Activated T-cell treated with anti-CD3 and anti-CD28 coated beads, Interleukin-2, amount 50 U/mL, for 1 hour (primary cell): ENCODE results near the gene SETD4.
"Not testable (repeated sequence)": the region's sequence is repeated elsewhere in the genome, so short reads cannot be mapped to it uniquely, and the experiment has no call there.

Experiments
- DNase-seq: peaks from one replicate; pipeline ENCODE4 v3.0.0-alpha.2; 2020

Gene SETD4

DNA sequence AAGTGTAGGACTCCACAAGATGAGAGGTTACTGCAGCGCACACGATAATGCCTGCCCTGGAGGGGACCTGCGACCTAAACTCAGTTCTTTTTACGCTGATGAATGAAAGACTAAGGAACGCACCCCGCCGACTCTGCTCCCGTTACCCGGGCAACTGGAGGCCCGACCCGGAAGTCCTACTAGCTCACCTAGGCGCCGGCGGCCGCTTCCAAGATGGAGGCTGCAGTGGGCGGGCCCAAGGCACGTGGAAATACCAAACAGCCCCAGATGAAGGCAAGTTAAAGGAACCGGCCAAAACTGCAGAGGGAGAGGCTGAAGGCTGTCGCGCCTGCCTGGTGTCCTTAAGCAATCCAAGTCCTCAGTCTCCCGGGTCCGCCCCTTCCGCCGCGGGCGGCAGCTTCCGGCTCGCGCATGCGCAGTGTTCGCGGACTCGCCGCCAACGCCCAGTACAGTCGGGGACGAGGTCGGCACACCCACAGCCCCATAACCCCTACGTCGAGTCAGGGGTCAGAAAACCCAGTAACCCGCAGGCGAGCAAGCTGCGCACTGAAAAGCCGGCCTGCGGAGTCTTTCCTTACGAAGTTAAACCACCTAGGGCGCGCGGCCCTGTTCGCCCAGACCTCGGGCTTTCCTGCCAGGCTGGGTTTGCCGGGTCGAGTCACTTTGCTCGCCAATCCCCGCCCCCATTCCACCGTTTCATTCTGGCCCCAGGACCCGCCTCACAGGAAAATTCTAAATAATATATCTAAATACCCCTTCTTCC is at the start of gene SETD4:
Gene SETD4 (minus strand): TSS at position 368 of the 763 bp plus-strand sequence. CDS start 1,638 bp downstream, outside the sequence.
- DNase-seq = peak; percentile 96

- DNase-seq = no peak
Observed at GRCh38 chr21:36109868-36110267, 49.5 kb upstream of the SETD4 start.

GRCh38 chr21:36105327-36105842 is 45.1 kb upstream of the SETD4 start:
- no peak for DNase-seq

- peak; percentile 65 for DNase-seq
Observed at GRCh38 chr21:36104317-36105300, 44.3 kb upstream of the SETD4 start.

- DNase-seq = no peak
Observed at GRCh38 chr21:36103434-36103833, 43.1 kb upstream of the SETD4 start.

DNA sequence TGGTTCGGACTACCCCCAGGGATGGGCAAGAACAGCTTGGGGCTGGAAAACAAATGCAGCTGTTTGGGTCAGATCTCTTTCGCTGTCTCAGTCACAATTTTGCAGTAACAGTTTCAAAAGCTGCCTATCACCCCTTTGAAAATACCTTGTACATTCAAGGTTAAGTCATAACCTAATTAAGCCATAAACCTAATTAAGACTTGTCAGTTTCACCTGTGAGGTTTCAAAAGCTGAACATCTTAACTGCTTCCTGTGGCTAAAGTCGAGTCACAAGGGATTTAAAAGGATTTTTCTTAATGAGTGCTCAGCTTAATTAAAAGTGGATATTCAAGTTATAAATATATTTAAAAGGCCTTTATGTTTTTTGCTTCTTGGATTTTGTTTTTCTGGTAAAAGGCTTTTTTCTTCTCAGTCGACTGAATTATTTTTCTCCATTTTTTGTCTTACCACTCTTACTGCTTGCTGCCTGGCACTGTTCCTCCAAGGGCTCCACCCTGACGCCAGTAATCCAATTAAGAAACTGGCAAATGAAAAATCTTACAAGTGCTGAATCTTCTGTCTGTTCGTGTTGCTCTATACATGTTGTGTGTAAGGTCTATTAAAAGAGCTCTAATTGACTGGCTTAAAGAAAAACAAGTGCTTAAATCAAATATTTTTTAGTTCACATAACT is 40.8 kb upstream of the SETD4 start:
- DNase-seq = no peak

GRCh38 chr21:36099695-36100211 is 39.4 kb upstream of the SETD4 start:
- DNase-seq = not testable (repeated sequence)

- DNase-seq = no peak
Observed at GRCh38 chr21:36099000-36099399, 38.7 kb upstream of the SETD4 start.

DNA sequence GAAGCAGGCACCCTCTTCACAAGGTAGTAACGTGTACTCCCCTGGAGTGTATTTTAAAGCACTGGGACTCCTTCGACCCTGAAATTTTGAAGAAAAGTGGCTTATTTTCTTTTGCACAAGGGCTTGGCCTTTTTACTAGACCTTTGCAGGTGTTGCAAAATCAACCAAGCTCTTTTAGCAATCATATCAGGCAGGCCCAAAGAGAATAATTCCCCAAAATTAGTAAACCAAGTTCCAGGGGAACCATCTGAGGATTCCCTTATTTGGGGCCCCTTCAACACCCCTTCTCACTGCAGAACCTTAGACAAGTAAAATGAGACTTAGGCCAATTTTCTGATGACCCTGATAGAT is 37.8 kb upstream of the SETD4 start:
- DNase-seq = no peak

DNA sequence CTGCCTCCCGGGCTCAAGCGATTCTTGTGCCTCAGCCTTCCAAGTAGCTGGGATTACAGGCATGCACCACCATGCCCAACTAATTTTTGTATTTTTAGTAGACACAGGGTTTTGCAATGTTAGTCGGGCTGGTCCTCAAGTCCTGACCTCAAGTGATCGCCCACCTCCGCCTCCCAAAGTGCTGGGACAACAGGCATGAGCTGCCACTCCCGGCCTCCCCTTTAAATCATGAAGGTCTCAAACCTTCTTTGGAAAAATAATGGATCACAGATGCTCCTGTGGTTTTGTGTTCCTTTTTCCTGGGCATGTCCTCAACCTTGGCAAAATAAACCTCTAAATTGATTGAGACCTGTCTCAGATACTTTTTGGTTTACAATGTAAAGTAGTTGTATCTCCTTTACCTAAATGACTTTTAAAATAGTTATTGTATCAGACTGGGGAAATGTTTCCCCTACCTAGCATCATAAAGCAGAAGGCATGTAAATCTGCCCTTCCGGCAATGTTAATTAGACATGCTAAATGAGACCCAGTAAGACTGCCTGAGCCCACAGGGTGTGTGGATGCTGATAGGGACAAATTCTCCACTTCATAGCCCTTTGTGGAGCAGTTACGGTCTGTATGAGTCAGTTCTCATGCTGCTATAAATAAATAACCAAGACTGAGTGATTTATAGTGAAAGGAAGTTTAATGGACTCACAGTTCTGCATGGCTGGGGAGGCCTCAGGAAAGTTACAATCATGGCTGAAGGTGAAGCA is 37.3 kb upstream of the SETD4 start:
- DNase-seq = no peak

DNA sequence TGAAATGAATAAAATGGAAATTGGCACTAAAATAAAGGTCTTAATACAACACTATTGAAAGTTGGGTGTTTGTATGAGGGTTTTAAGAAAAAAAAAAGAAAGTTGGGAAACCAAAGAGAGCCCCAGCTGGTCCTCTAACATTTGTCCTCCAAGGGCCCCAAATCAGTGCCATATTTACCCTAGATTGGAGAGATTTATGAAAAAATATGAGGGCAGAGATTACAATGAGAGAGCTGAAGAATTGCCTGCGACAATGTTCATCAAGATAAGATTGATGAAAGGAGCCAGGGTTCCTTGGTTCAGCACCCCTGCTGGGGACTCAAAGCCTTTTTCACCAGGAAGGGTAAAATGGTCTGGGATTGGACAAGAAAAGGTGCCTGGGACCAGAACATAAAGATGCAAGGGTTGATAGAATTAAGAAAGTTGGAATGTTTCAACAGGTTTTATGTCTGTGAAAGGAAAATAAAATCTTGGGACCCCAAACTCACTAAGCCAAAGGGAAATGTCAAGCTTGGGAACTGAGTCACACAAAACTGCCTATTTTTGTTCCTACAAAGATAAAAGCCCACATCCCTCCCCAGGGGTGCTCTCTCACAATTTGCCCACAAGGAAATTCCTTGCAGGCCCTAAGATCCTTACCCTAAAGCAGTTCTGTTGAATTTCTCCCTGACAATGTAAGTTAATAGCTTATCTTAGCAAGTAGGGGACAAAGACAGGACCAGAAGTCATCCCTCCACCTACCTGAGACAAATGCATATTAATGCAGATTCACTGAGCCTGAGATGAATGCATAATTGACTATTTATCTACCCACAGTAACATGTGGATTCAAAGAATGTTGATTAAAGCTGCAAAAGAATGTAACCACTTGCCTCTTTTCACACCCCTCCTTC is 36.3 kb upstream of the SETD4 start:
- no peak for DNase-seq

- DNase-seq = no peak
Observed at GRCh38 chr21:36093512-36093911, 33.2 kb upstream of the SETD4 start.

GRCh38 chr21:36092681-36093080 is 32.4 kb upstream of the SETD4 start:
- no peak for DNase-seq

GRCh38 chr21:36089946-36090345 is 29.6 kb upstream of the SETD4 start:
- no peak for DNase-seq

DNA sequence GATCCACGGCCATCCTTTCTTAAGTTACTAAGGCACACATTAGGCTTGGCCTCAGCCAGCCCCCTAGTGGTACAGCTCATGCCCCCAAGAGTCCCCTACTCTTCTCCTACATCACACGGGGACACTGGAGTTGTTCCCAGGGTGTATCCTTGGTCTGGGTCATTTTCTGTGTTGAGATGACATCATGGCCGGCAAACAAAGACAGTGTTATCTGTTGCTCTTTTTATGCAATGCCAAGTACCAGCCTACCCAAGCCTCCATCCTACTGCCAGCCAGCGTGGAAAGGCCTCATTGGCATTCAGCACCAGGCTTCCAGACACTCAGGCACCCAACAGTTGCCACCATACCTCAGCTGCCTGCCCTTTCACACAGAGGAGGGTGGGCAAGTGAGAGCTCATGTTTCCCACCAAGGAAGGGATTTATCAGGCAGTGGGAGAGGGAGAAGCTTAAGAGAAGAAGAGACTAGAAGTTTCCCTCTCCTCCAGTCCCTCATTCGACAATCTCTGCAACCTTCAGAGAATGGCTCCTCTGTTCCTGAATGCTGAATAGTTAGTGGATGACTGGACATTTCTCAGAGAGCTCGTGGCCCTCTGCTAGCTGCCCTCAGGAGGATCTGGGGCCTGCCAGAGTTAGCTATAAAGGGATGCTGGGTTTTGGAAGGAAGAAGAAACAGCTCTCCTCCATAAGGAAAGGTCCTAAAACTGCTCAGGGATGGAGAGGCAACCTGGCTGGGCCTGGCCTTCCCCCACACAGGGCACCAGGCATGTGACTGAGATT is 27.2 kb upstream of the SETD4 start:
- DNase-seq = no peak

- DNase-seq = no peak
Observed at GRCh38 chr21:36082237-36082664, 21.9 kb upstream of the SETD4 start.

- no peak for DNase-seq
Observed at GRCh38 chr21:36080386-36080785, 20.1 kb upstream of the SETD4 start.

- DNase-seq = no peak
Observed at GRCh38 chr21:36079671-36080070, 19.3 kb upstream of the SETD4 start.

- no peak for DNase-seq
Observed at GRCh38 chr21:36079010-36079649, 18.8 kb upstream of the SETD4 start.

DNA sequence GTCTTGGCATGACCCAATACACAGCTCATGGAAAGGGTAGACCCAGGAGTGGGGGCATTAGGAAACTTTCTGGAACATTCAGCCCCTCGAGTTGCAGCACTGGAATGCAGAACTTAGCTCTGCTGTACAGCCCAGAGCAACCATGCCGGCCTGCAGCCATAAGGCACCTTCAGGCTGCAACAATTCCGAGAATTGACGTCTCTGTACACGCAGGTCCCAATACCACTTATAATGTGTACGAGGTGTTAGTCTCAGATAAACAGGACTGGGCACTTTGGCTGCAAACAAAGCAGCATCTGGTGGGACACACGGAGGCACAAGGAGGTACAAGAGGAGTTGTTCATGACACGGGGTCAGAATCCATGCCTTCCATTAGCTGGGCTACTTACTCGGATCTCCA is 17.4 kb upstream of the SETD4 start:
- no peak for DNase-seq
